Esophagus muscularis mucosa (tissue), 3 donors: ENCODE results near the gene SMCR8.

Experiments
- CTCF ChIP-seq, 3 experiments: fragments of 200-600 bp in 2 of 3; fragments of 450-650 bp in 1 of 3; sonication (generic) in 2 of 3; IDR thresholded peaks; one replicate each; pipeline ENCODE4 v1.5.1; 2017 to 2019; ENCODE audit warnings: antibody characterized with exemption in 3 of 3, mild to moderate bottlenecking in 2 of 3, moderate library complexity in 1 of 3
- POLR2AphosphoS5 ChIP-seq, 2 donors: sonication (generic); formaldehyde crosslinking; IDR thresholded peaks; one replicate each; pipeline ENCODE4 v1.6.1; 2017; ENCODE audit warnings: antibody characterized with exemption in 2 of 2

GRCh38 chr17:18267927-18268711 lies 47.0 kb upstream of the SMCR8 start:
- TF ChIP-seq CTCF (IDR thresholded peaks at IDR 0.05) (no peak), POLR2AphosphoS5 (IDR thresholded peaks at IDR 0.05) (no peak)
